ENCODE measurements around the gene CCR7. TPM values are rescaled to one million over a fixed set of nuclear protein-coding genes. Genes with fewer than 3 reads are reported as not detected.

The CCR7 gene
- total RNA-seq, 4 donors from 2014 or later, result 1.2 TPM; not detected in 3

DNA sequence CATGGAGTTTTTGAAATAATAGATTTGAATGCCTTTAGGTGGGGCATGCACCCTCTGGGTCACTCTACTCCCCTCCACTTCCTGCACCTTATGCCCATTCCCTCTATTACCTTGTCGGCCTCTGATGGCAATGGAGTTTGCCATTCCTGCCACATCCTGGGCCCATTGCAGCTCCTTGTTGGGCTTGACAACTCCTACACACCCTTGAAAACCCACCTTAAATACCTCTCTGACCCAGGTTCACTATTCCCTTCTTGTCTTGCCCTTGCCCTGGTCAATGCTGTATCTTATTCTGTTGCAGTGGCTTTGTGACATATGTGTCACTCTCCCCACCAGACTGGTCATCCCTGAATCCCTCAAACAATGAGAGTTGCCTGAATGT, 2.4 kb downstream of the CCR7 start:
- TF ChIP-seq POLR2AphosphoS5 (IDR thresholded peaks at IDR 0.05) (no peak), POLR2A (IDR thresholded peaks at IDR 0.05) (no peak), CTCF (IDR thresholded peaks at IDR 0.05) (no peak), EP300 (IDR thresholded peaks at IDR 0.05) (no peak)
- WGBS, result 100% methylated on average over 1 of the region's 1 CpG
- DNase-seq (ENCODE audit: low spot score in 2 of 2), result no peak

DNA sequence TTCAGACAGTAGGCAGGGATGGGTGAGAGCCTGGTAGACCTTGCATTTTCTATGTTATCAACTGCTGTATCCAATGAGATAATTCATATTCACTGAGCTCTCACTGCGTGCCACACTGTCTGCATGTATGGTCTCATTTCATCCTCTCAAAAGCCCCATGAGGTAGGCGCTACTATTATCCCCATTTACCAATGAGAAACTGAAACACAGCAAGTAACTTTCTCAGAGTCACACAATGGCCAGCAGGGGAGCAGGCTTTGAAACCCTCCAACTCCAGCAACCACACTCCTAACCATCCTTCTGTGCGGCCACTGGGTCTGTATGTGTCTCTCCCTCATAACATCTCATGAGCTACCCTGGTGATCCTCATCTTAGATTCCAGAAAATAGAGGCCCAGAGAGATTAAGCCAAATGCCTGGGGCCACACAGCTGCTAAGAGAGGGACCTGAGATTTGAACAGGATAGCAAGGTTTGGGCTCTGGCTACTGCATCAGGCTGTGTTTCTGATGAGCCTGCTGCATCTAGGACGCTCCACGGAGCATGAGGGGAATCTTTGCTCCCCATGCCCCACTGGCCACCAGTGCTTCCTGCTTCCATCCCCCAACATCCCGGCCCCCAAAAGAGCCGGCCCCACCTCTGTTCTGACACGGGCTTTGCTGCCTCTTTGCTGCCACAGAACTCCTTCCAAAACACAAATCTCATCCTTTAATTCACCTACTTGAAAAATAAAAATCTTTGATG, 3.2 kb downstream of the CCR7 start:
- peak in 1 of 2 donors; percentile 49 for DNase-seq (ENCODE audit: low spot score in 2 of 2)
- no peaks in the 10 kb centered on the region for H3K36me3 ChIP-seq
- no peaks in the 10 kb centered on the region for H3K9me3 ChIP-seq
- no peak overlapping the region for H3K4me3 ChIP-seq
- TF ChIP-seq CTCF (IDR thresholded peaks at IDR 0.05), result no peak
- no peak for TF ChIP-seq POLR2A (IDR thresholded peaks at IDR 0.05)
- TF ChIP-seq POLR2AphosphoS5 (IDR thresholded peaks at IDR 0.05), result no peak
- TF ChIP-seq EP300 (IDR thresholded peaks at IDR 0.05), result no peak
- peaks cover 40% of the 10 kb centered on the region for H3K4me1 ChIP-seq
- WGBS, result 80% methylated on average over 8 of the region's 8 CpGs
- H3K27ac ChIP-seq, result no peak overlapping the region
- no peaks in the 10 kb centered on the region for H3K27me3 ChIP-seq

More for the DNA sequence above, 2.4 kb downstream of the CCR7 start:
- Histone ChIP-seq H3K9me3 (no peaks in the 10 kb centered on the region), H3K36me3 (no peaks in the 10 kb centered on the region), H3K27me3 (no peaks in the 10 kb centered on the region), H3K4me1 (peaks cover 32% of the 10 kb centered on the region), H3K27ac (no peak overlapping the region), H3K4me3 (no peak overlapping the region)

- Histone ChIP-seq H3K27me3 (no peaks in the 10 kb centered on the region), H3K27ac (no peak overlapping the region), H3K4me1 (peaks cover 47% of the 10 kb centered on the region), H3K36me3 (no peaks in the 10 kb centered on the region), H3K9me3 (no peaks in the 10 kb centered on the region), H3K4me3 (no peak overlapping the region)
- DNase-seq (ENCODE audit: low spot score in 2 of 2), result peak in 1 of 2 donors; percentile 61
- 87% methylated on average over 3 of the region's 3 CpGs for WGBS
- TF ChIP-seq POLR2AphosphoS5 (IDR thresholded peaks at IDR 0.05) (no peak), EP300 (IDR thresholded peaks at IDR 0.05) (no peak), POLR2A (IDR thresholded peaks at IDR 0.05) (no peak), CTCF (IDR thresholded peaks at IDR 0.05) (no peak)
These were observed 3.9 kb downstream of the CCR7 start for GRCh38 chr17:40561294-40561870.

- peaks cover 52% of the 10 kb centered on the region for H3K4me1 ChIP-seq
- H3K36me3 ChIP-seq, result no peaks in the 10 kb centered on the region
- H3K9me3 ChIP-seq, result no peaks in the 10 kb centered on the region
- H3K27me3 ChIP-seq, result no peaks in the 10 kb centered on the region
- peak; percentile 66 to 67 for DNase-seq (ENCODE audit: low spot score in 2 of 2)
- H3K27ac ChIP-seq, result no peak overlapping the region
- H3K4me3 ChIP-seq, result peak overlapping the region; percentile 19
- TF ChIP-seq CTCF (IDR thresholded peaks at IDR 0.05) (no peak), POLR2A (IDR thresholded peaks at IDR 0.05) (no peak), POLR2AphosphoS5 (IDR thresholded peaks at IDR 0.05) (no peak), EP300 (IDR thresholded peaks at IDR 0.05) (no peak)
- WGBS, result 72% methylated on average over 24 of the region's 24 CpGs
These were observed 4.5 kb downstream of the CCR7 start for GRCh38 chr17:40560592-40561293.

Data from suprapubic skin (tissue), 4 donors.